GM12864 (cell line): ENCODE results near the gene CYFIP1.

Source experiments
- DNase-seq: peaks from one replicate; pipeline ENCODE4 v3.0.0-alpha.2; 2011; ENCODE audit warnings: low read depth
- H3K4me3 ChIP-seq: 2 replicates; pipeline ENCODE4 v1.5.1; 2011; ENCODE audit warnings: mild to moderate bottlenecking, low read depth, low read length, control low read depth
- CTCF ChIP-seq: IDR thresholded peaks from 2 replicates; pipeline ENCODE4 v1.5.1; 2011; ENCODE audit warnings: low read depth, mild to moderate bottlenecking, moderate library complexity, low read length, control low read depth, inconsistent platforms; ENCODE audit errors: missing control alignments

Gene CYFIP1

GRCh38 chr15:22869856-22870255, 110.3 kb downstream of the CYFIP1 start:
- TF ChIP-seq CTCF, result no peak
- no peak overlapping the region for H3K4me3 ChIP-seq
- DNase-seq, result no peak

GRCh38 chr15:22868928-22869327, 111.2 kb downstream of the CYFIP1 start:
- DNase-seq, result no peak
- no peak for TF ChIP-seq CTCF
- H3K4me3 ChIP-seq, result no peak overlapping the region

GRCh38 chr15:22868495-22868894, 111.7 kb downstream of the CYFIP1 start:
- no peak for DNase-seq
- no peak overlapping the region for H3K4me3 ChIP-seq
- no peak for TF ChIP-seq CTCF

DNA sequence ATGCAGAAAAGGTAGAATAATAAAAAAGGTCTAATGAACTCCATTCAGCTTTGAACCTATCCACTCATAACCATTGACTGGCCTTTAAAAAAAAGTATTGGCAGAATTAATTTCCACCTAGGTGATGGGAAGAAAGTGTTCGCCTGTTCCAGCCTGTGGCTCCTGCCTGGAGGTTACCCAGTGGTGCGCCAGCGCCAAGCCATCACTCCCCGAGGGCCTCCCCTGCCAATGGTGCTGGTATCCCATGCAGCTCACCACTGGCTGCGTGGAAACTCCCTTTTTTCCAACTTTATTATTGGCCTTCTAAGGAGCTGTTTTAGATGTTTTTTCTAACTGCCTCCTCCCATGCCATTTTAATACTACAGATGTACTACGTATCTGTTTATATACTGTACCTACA, 112.3 kb downstream of the CYFIP1 start:
- TF ChIP-seq CTCF, result no peak
- H3K4me3 ChIP-seq, result no peak overlapping the region
- DNase-seq, result no peak

DNA sequence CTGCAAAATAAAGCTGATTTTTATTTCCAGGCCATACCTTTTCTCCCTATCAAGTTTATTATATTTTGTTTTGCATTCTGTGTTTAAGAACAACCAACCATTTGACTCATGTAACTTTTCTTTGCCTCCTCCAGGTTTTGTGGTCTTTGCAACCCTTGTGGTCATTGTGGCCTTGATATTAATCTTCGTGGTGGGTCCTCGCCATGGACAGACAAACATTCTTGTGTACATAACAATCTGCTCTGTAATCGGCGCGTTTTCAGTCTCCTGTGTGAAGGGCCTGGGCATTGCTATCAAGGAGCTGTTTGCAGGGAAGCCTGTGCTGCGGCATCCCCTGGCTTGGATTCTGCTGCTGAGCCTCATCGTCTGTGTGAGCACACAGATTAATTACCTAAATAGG, 114.1 kb downstream of the CYFIP1 start:
- DNase-seq, result no peak
- H3K4me3 ChIP-seq, result no peak overlapping the region
- TF ChIP-seq CTCF, result no peak

DNA sequence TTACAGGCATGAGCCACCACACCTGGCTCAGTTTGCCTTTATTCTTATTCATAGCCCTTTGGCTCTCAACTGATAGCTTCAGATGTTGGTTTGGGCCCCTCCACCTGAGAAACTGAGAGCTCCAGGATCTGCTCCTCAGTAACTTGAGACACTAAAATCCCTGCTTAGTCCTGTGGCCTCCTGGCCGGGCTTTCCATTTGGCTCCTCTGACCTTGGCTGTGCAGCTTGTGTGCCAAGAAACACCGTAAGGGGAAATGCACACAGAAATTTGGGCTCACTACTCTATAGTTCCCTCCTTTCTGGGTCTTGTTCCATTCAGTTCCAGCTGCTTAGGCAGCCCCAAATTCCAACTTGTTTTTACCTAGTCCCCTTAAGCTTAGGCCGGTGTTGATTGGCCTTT, 116.8 kb downstream of the CYFIP1 start:
- no peak for TF ChIP-seq CTCF
- no peak overlapping the region for H3K4me3 ChIP-seq
- DNase-seq, result no peak

DNA sequence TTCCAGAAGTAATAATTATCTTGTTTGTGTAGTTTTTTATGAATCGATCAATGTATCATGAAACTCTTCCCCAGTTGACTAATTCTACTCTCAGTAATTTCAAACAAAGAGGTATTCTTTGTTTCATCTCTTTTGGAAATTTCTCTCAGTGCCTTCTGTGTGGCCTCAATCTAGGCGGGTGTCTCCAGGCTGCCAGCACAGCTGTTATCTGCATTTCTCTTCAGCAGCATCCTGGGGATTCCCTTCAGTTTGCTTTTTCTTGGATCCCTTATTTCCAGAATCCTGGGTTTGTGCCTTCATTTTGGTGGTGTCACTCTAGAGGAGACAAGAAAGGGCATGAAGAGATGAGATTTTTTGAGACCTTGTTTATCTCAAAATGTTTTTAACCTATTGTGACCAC, 119.0 kb downstream of the CYFIP1 start:
- DNase-seq, result no peak
- H3K4me3 ChIP-seq, result no peak overlapping the region
- no peak for TF ChIP-seq CTCF
